ENCODE measurements around the gene AP1S1.

GRCh38 chr7:101202603-101202918 lies 48.3 kb downstream of the AP1S1 start:
- TF ChIP-seq CTCF (optimal IDR thresholded peaks at IDR 0.05 in 1 of 3, IDR thresholded peaks at IDR 0.05 in 1 of 3, conservative IDR thresholded peaks at IDR 0.05 in 1 of 3; ENCODE audit: extremely low read depth in 1 of 3, insufficient read depth in 2 of 3, low read length in 3 of 3): no peak
- TF ChIP-seq EZH2 (IDR thresholded peaks at IDR 0.05; ENCODE audit: low read length): no peak

Measured in keratinocyte (primary cell).